SW 1271 (cell line): ENCODE measurements around the gene HOGA1.
A peak's percentile ranks its signal among the peaks of the same experiment; 100 is the strongest.
"Not testable (repeated sequence)": the region's sequence is repeated elsewhere in the genome, so short reads cannot be mapped to it uniquely, and the experiment has no call there.

Experiments
- DNase-seq, 2 experiments: peaks; one replicate each; lab custom pipeline; 2025; lab: John Stamatoyannopoulos, UW

HOGA1 gene

GRCh38 chr10:97611473-97611872 lies 27.3 kb downstream of the HOGA1 start:
- no peak for DNase-seq

GRCh38 chr10:97612386-97612785 lies 28.2 kb downstream of the HOGA1 start:
- peak in 1 of 2 experiments; percentile 67 for DNase-seq

DNA sequence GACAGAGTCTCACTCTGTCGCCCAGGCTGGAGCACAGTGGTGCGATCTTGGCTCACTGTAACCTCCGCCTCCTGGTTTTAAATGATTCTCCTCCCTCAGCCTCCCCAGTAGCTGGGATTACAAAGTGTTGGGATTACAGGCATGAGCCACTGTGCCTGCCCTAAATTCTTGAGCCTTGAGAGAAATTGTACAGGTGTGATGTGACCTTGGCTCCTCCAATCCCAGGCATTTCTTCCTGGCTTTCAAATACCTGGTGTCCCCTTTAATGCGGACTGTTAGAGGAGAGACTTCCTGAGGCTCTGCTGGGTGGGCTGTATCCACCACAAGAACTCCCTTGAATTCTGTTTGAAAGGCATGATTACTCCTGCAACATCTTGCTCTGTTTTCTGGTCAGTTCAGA lies 34.1 kb downstream of the HOGA1 start:
- DNase-seq = no peak

GRCh38 chr10:97618733-97619132 lies 34.5 kb downstream of the HOGA1 start:
- DNase-seq = no peak

DNA sequence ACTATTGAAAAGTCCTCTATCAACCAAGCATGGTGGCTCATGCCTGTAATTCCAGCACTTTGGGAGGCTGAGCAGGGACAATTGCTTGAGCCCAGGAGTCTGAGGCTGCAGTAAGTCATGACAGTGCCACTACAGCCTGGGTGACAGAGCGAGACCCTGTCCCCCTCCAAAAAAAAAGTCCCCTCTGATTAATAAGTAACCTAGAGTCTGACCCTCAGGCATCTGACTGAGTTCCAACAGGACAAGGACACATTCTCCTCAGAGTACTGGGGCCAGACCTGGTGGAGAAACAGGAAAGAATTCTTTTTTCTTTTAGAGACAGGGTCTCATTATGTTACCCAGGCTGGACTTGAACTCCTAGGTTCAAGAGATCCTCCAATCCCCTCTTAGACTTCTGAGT lies 39.1 kb downstream of the HOGA1 start:
- no peak for DNase-seq

GRCh38 chr10:97627731-97628130 lies 43.5 kb downstream of the HOGA1 start:
- no peak for DNase-seq

GRCh38 chr10:97628228-97628627 lies 44.0 kb downstream of the HOGA1 start:
- no peak for DNase-seq

DNA sequence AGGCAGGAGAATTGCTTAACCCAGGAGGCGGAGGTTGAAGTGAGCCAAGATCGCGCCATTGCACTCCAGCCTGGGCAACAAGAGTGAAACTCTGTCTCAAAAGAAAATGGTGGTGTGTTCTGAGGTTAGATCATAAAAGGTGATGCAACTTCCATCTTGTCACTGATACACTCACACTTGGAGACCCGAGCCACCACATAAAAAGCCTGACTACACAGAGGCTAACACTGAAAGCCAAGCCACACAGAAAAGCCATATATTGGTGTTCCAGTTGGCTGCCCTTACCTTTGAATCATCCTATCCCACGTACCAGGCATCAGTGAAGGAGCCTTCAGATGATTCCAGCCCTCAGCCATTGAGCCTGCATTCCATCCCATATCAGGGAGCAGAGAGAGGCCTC lies 45.1 kb downstream of the HOGA1 start:
- no peak for DNase-seq

- DNase-seq = no peak
Measured at GRCh38 chr10:97631098-97631497, 46.9 kb downstream of the HOGA1 start.

DNA sequence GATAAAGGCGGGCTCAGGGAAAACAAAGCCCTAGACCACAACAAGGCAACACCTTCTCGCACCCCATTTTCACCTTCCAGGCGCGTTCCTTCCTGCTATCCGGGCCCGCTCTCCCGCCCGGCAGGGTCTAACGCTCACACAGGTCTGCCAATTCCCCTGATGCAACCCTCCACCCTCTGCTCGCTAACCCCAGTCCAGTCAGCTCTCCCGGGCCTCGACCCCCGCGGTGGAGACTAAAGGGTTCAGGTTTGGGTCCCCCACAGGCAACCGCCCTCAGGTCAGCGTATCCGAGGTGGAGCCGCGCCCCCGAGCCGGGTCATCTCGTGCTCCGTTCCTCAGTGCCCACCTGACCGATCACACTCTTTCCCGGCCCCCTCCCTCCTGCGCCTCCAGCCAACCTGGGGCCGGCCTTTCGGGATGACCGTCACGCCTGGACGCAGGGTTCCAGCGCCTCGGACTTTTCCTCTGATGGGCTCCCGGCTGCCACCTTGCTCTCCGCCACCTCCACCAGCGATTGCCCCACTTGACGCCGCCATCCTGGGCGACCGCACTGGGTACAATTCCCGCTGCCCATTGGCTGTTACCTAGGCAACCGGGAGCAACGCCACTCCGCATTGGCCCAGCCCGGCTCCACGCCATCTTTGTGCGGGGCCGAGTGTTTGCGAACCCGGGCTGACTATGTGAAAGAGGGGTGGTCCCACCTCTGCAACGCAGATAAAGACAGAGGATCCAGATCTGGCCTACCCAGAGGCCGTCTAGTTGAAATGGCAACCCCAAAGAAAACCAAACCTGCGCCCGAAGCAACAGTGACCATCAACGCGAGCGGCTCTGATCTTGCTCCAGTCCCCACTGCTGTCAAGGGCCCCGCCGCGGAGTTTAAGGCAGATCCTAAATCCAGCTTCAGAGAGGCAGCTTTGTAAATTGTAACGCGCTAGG lies 49.0 kb downstream of the HOGA1 start, which contains the start of gene MORN4:
TSS of gene MORN4 (minus strand) at position 552 of the 936 bp plus-strand sequence. CDS start 13,847 bp downstream, outside the sequence.
- DNase-seq = peak; percentile 72 to 87

GRCh38 chr10:97633921-97634320 lies 49.7 kb downstream of the HOGA1 start:
- peak; percentile 29 to 39 for DNase-seq

DNA sequence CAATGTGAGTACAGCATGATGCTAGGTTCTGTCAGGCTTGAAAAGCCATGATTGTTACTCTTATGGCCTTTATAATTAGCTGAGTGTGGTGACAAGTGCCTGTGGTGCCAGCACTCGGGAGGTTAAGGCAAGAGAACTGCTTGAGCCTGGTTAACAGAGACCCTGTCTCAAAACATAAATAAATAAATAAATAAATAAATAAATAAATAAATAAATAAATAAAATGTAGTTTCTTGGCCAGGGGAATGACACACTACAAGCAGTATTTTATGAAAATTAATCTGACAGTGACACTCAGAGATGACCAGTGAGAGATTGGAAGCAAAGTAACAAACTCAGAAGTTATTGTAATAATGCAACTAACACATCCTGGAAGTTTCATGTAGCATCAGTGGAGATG lies 51.4 kb downstream of the HOGA1 start:
- DNase-seq = no peak

DNA sequence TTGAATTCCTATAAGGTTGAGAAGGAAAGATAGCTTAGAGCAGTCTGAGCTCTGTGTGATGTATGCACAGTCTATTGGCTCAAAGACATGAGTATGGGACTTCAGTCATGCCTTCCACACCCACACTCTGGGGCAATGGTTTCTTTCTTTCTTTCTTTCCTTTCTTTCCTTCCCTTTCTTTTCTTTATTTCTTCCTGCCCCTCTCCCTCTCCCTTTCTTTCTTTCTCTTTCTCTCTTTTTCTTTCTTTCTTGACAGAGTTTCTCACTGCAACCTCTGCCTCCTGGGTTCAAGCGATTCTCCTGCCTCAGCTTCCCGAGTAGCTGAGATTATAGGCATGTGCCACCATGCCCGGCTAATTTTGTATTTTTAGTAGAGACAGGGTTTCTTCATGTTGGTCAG lies 54.9 kb downstream of the HOGA1 start:
- not testable (repeated sequence) for DNase-seq

- DNase-seq = peak; percentile 89 to 97
Measured at GRCh38 chr10:97640174-97640867, 56.1 kb downstream of the HOGA1 start, which contains the start of gene PI4K2A. PI4K2A (plus strand) TSS chr10:97640671; CDS start chr10:97640743, 72 bp downstream.

- no peak for DNase-seq
Measured at GRCh38 chr10:97640868-97641811, 57.0 kb downstream of the HOGA1 start.

GRCh38 chr10:97642471-97643159 lies 58.4 kb downstream of the HOGA1 start:
- not testable (repeated sequence) for DNase-seq

DNA sequence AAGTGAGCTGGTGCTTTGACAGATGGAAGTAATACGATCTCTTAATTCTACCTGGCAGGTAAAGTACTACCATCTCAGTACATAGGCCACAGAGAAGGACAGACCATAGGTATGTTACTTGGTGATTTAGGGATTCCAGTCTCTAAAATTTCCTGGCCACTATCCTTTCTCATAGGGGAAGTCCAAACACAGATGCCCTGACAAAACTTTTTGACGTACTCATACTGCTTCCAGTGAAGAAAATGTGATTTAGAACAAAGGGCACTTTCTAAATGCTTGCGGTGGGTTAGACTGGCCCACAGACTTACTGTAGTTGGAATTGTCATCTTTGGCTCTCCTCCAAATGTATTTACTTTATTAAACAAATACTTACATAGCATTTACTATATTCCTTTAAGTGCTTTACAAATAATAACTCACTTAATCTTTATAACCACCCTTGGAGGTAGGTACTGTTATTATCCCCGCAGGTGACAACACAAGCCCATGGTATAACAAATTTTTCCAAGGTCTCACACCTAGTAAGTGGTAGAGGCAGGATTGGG lies 59.3 kb downstream of the HOGA1 start:
- no peak for DNase-seq

DNA sequence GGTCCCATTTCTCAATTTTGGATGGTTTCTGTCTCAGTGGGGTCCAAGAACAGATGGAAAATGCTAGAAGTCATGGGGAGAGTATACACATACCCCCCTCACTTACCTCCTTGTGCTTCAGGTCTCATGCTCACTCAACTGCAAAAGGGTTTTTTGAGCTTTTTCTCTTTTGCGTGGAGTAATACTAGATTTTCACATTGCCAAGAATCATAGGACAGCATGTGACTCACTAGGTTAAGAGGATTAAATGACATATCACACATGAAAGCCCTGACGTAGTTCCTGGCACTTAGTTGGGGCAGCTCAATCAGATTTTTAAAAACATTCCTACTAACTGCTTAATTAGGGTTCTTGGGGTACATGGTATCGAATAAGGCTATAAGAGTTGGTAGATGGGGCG lies 60.7 kb downstream of the HOGA1 start:
- no peak for DNase-seq

- peak in 1 of 2 experiments; percentile 27 for DNase-seq
Measured at GRCh38 chr10:97647556-97647955, 63.4 kb downstream of the HOGA1 start.

- DNase-seq = peak; percentile 69 to 88
Measured at GRCh38 chr10:97648562-97649404, 64.6 kb downstream of the HOGA1 start.
